GM21423 (cell line): ENCODE results near the gene UNC45B.
"Not testable (repeated sequence)": the region's sequence is repeated elsewhere in the genome, so short reads cannot be mapped to it uniquely, and the experiment has no call there.

Source experiments
- ATAC-seq: cut with Tn5 transposase; IDR thresholded peaks from one replicate; pipeline ENCODE4 v1.9.1; 2021; ENCODE audit warnings: mild to moderate bottlenecking, moderate library complexity; ENCODE audit not compliant: unreplicated experiment

The UNC45B gene

GRCh38 chr17:35141681-35142466 is 5.7 kb upstream of the UNC45B start, which contains the start of gene NLE1:
TSS of gene NLE1 (minus strand) at chr17:35142303. CDS start at chr17:35142275, 28 bp downstream.
- peak; percentile 90 for ATAC-seq

- no peak for ATAC-seq
Measured at GRCh38 chr17:35142467-35142796, 5.2 kb upstream of the UNC45B start.

GRCh38 chr17:35144840-35145239 is 2.8 kb upstream of the UNC45B start:
- ATAC-seq = no peak

- ATAC-seq = no peak
Measured at GRCh38 chr17:35146214-35146833, 1.3 kb upstream of the UNC45B start.

GRCh38 chr17:35148144-35148543 is 527 bp downstream of the UNC45B start:
- ATAC-seq = no peak

GRCh38 chr17:35149941-35150340 is 2.3 kb downstream of the UNC45B start:
- no peak for ATAC-seq

- not testable (repeated sequence) for ATAC-seq
Measured at GRCh38 chr17:35151080-35151479, 3.5 kb downstream of the UNC45B start.

- no peak for ATAC-seq
Measured at GRCh38 chr17:35152421-35153140, 5.0 kb downstream of the UNC45B start.

- ATAC-seq = no peak
Measured at GRCh38 chr17:35154196-35155165, 6.9 kb downstream of the UNC45B start.

- no peak for ATAC-seq
Measured at GRCh38 chr17:35155246-35155645, 7.6 kb downstream of the UNC45B start.

- ATAC-seq = no peak
Measured at GRCh38 chr17:35159940-35160339, 12.3 kb downstream of the UNC45B start.

- no peak for ATAC-seq
Measured at GRCh38 chr17:35160354-35161201, 13.0 kb downstream of the UNC45B start.

GRCh38 chr17:35161281-35161761 is 13.7 kb downstream of the UNC45B start:
- ATAC-seq = no peak

- no peak for ATAC-seq
Measured at GRCh38 chr17:35162755-35163154, 15.1 kb downstream of the UNC45B start.

- ATAC-seq = no peak
Measured at GRCh38 chr17:35163886-35164285, 16.3 kb downstream of the UNC45B start.

GRCh38 chr17:35164716-35165115 is 17.1 kb downstream of the UNC45B start:
- ATAC-seq = no peak

- no peak for ATAC-seq
Measured at GRCh38 chr17:35166526-35166925, 18.9 kb downstream of the UNC45B start.

GRCh38 chr17:35167046-35167445 is 19.4 kb downstream of the UNC45B start:
- no peak for ATAC-seq

GRCh38 chr17:35167666-35168065 is 20.0 kb downstream of the UNC45B start:
- ATAC-seq = no peak
